ENCODE data around the gene NT5C1B. TPM values are rescaled to one million over a fixed set of nuclear protein-coding genes. Genes with fewer than 3 reads are reported as not detected.

NT5C1B gene
- total RNA-seq, 1 donor from 2014 or later, result not detected

DNA sequence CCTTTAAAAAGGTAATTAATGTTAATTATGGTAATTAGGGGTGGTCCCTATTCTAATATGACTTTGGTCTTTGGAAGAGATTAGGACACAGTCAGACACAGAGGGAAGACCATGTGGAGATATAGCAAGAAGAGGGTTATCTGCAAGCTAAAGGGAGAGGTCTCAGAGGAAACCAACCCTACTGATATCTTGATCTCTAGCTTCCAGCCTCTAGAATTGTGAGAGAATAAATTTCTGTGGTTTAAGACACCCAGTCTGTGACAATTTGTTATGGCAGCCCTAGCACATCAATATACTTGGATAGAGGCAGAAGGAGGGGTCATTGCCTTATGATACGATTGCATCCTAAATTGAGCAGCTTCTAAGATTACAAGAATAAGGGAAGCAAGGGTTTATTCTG is 21.3 kb upstream of the NT5C1B start:
- TF ChIP-seq, protein P1, sequence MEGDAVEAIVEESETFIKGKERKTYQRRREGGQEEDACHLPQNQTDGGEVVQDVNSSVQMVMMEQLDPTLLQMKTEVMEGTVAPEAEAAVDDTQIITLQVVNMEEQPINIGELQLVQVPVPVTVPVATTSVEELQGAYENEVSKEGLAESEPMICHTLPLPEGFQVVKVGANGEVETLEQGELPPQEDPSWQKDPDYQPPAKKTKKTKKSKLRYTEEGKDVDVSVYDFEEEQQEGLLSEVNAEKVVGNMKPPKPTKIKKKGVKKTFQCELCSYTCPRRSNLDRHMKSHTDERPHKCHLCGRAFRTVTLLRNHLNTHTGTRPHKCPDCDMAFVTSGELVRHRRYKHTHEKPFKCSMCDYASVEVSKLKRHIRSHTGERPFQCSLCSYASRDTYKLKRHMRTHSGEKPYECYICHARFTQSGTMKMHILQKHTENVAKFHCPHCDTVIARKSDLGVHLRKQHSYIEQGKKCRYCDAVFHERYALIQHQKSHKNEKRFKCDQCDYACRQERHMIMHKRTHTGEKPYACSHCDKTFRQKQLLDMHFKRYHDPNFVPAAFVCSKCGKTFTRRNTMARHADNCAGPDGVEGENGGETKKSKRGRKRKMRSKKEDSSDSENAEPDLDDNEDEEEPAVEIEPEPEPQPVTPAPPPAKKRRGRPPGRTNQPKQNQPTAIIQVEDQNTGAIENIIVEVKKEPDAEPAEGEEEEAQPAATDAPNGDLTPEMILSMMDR (IDR thresholded peaks at IDR 0.05), result no peak
- Mint-ChIP-seq H3K4me1 (ENCODE audit: unreplicated experiment) (peaks cover 11% of the 10 kb centered on the region), H3K9me3 (ENCODE audit: unreplicated experiment) (no peaks in the 10 kb centered on the region), H3K27me3 (ENCODE audit: unreplicated experiment) (no peaks in the 10 kb centered on the region), H3K4me3 (ENCODE audit: unreplicated experiment) (no peak overlapping the region), H3K27ac (ENCODE audit: unreplicated experiment) (no peak overlapping the region), H3K36me3 (ENCODE audit: unreplicated experiment) (no peaks in the 10 kb centered on the region)
- DNase-seq (ENCODE audit: extremely low spot score, unreplicated experiment), result no peak

DNA sequence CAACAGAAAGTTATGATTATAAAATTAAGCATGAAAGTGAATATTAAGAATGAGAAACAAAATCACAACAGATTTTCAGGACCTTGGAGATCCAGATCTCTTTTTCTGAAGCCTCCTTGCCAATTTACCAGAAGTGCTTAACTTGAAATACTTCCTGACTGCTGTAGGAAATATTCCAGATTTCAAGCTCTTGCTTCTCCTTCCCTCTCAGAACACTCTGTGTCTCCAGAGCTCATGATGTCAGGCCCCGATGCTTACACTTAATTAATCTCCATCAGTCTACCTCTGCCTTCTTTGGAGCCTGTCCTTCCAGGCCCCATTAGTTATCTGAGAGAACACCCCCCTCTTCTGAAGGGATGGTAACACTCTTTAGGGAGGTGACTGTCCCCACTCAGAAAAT is 20.7 kb upstream of the NT5C1B start:
- no peak overlapping the region for H3K27ac Mint-ChIP-seq (ENCODE audit: unreplicated experiment)
- no peaks in the 10 kb centered on the region for H3K9me3 Mint-ChIP-seq (ENCODE audit: unreplicated experiment)
- TF ChIP-seq, protein P1 (IDR thresholded peaks at IDR 0.05), result no peak
- DNase-seq (ENCODE audit: extremely low spot score, unreplicated experiment), result no peak
- peaks cover 11% of the 10 kb centered on the region for H3K4me1 Mint-ChIP-seq (ENCODE audit: unreplicated experiment)
- H3K4me3 Mint-ChIP-seq (ENCODE audit: unreplicated experiment), result no peak overlapping the region
- no peaks in the 10 kb centered on the region for H3K36me3 Mint-ChIP-seq (ENCODE audit: unreplicated experiment)
- H3K27me3 Mint-ChIP-seq (ENCODE audit: unreplicated experiment), result no peaks in the 10 kb centered on the region

DNA sequence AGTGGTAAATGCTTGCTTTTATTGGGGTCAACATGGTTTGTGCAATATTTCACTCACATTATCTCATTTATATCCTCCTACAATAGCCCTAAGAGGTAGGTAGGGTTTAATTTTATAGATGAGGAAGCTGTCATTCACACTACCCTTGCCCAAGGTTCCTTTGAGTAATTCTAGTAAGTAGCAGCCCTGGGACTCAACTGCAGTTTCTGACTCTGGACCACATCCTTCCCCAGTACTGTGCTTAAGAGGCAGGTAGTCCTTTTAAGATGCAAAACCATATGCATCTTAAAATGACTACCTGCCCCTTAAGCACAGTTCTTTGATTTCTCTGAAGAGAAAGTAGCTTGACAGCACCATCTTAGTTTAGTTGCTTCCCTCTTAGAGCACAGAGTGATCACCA is 15.7 kb upstream of the NT5C1B start:
- TF ChIP-seq, protein P1 (IDR thresholded peaks at IDR 0.05), result no peak
- Mint-ChIP-seq H3K4me3 (ENCODE audit: unreplicated experiment) (no peak overlapping the region), H3K27ac (ENCODE audit: unreplicated experiment) (no peak overlapping the region), H3K36me3 (ENCODE audit: unreplicated experiment) (no peaks in the 10 kb centered on the region), H3K9me3 (ENCODE audit: unreplicated experiment) (no peaks in the 10 kb centered on the region), H3K27me3 (ENCODE audit: unreplicated experiment) (no peaks in the 10 kb centered on the region), H3K4me1 (ENCODE audit: unreplicated experiment) (peaks cover 2% of the 10 kb centered on the region)
- DNase-seq (ENCODE audit: extremely low spot score, unreplicated experiment), result no peak

DNA sequence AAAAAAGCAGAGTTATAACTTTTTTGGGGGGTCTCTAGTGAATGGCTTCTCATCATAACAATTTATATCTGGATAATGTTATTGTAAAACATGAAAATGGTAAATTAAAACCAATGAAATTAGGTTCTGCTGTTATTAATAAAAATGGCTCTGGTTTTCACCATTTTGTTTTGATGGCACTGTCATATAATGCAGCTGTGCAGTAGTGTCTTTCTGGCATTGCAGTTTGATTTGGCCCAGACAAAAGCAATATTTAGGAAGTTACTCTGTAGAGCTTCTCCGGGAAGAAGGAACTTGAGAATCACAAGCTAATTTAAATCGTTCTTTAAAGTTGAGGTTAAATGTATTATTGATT is 15.1 kb upstream of the NT5C1B start:
- no peak overlapping the region for H3K27ac Mint-ChIP-seq (ENCODE audit: unreplicated experiment)
- no peaks in the 10 kb centered on the region for H3K36me3 Mint-ChIP-seq (ENCODE audit: unreplicated experiment)
- H3K4me1 Mint-ChIP-seq (ENCODE audit: unreplicated experiment), result peaks cover 2% of the 10 kb centered on the region
- H3K9me3 Mint-ChIP-seq (ENCODE audit: unreplicated experiment), result no peaks in the 10 kb centered on the region
- TF ChIP-seq, protein P1 (IDR thresholded peaks at IDR 0.05), result no peak
- no peak for DNase-seq (ENCODE audit: extremely low spot score, unreplicated experiment)
- H3K4me3 Mint-ChIP-seq (ENCODE audit: unreplicated experiment), result no peak overlapping the region
- H3K27me3 Mint-ChIP-seq (ENCODE audit: unreplicated experiment), result no peaks in the 10 kb centered on the region

DNA sequence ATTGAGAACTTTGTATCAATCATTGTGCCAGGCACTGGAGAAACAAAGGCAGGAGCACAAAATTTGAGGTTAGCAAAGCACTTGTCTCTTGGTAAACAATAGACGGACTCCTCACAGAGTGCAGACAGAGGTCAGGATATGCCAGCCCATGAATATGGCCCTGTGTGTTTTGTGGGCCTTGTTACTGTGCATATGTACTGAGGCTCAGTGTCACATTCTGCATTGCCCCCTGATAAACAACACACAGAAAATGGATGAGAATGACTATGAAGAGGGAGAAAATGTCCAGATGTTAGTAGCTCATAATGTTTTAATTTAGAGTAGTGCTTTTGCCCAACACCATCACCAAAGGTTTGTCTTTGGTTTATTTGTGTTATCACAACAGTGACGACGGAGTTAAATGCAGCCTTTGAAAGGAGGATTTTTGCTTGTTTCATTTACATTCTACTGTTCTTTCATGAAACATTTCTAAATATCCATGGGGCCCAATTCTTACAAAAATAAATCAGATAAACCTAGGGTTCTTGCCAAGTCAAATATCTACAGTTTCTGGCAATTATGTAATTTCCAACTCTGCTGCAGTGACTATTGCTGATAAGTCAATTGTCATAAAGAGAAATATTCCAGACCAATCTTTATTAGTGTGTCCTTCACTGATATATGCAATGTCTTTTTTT is 14.6 kb upstream of the NT5C1B start:
- Mint-ChIP-seq H3K4me3 (ENCODE audit: unreplicated experiment) (no peak overlapping the region), H3K9me3 (ENCODE audit: unreplicated experiment) (no peaks in the 10 kb centered on the region), H3K36me3 (ENCODE audit: unreplicated experiment) (no peaks in the 10 kb centered on the region), H3K27ac (ENCODE audit: unreplicated experiment) (no peak overlapping the region), H3K4me1 (ENCODE audit: unreplicated experiment) (peaks cover 2% of the 10 kb centered on the region), H3K27me3 (ENCODE audit: unreplicated experiment) (no peaks in the 10 kb centered on the region)
- TF ChIP-seq, protein P1 (IDR thresholded peaks at IDR 0.05), result no peak
- no peak for DNase-seq (ENCODE audit: extremely low spot score, unreplicated experiment)
